ENCODE data around the gene ATCAY.

- TF ChIP-seq CTCF (conservative IDR thresholded peaks at IDR 0.05; ENCODE audit: low read depth, low read length) = no peak
- TF ChIP-seq EZH2 (IDR thresholded peaks at IDR 0.05; ENCODE audit: low read length, unreplicated experiment) = no peak
These were observed at the start of gene ATCAY for GRCh38 chr19:3880471-3881271.
